Measurements from ENCODE around the gene RAPGEF4.

The RAPGEF4 gene

DNA sequence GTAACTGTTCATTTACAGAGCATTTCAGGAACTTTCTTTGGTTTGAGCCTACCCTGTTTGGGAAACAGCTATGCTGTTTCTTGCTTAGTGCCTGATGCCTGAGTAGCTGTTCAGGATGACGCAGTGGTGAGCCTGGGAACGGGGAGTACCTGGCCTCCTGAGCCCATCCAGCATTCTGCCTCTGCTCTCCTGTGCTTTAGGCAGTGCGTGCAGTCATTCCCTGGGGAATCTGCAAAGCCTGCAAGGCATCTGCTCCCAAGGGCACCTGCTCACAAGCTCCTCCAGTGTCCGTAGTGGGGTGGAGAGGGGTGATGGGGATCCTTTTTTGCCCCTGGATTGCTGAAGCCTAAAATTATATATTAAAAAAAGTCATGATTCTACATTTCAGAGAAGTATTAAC is 68.8 kb downstream of the RAPGEF4 start:
- Histone ChIP-seq H2AFZ (ENCODE audit: low read length, unreplicated experiment) (no peak overlapping the region), H3K27ac (ENCODE audit: low read depth, low read length) (no peak overlapping the region), H3K36me3 (ENCODE audit: insufficient read depth, low read length) (no peaks in the 10 kb centered on the region), H3K4me1 (ENCODE audit: control insufficient read depth, insufficient read depth, low read length, unreplicated experiment) (peaks cover 3% of the 10 kb centered on the region), H3K79me2 (ENCODE audit: control insufficient read depth, insufficient read depth, low read length, unreplicated experiment) (no peaks in the 10 kb centered on the region), H3K4me3 (ENCODE audit: low read depth, low read length) (no peak overlapping the region), H3K27me3 (ENCODE audit: insufficient read depth, low read length) (no peaks in the 10 kb centered on the region)

- Histone ChIP-seq H3K27ac (ENCODE audit: low read depth, low read length) (no peak overlapping the region), H3K4me1 (ENCODE audit: control insufficient read depth, insufficient read depth, low read length, unreplicated experiment) (peaks cover 3% of the 10 kb centered on the region), H3K36me3 (ENCODE audit: insufficient read depth, low read length) (no peaks in the 10 kb centered on the region), H3K27me3 (ENCODE audit: insufficient read depth, low read length) (peaks cover 4% of the 10 kb centered on the region; the same call in 1 of the 2 replicates), H3K4me3 (ENCODE audit: low read depth, low read length) (no peak overlapping the region), H3K79me2 (ENCODE audit: control insufficient read depth, insufficient read depth, low read length, unreplicated experiment) (no peaks in the 10 kb centered on the region), H2AFZ (ENCODE audit: low read length, unreplicated experiment) (peak overlapping the region; percentile 71)
Observed at GRCh38 chr2:172806493-172806892, 70.8 kb downstream of the RAPGEF4 start.

DNA sequence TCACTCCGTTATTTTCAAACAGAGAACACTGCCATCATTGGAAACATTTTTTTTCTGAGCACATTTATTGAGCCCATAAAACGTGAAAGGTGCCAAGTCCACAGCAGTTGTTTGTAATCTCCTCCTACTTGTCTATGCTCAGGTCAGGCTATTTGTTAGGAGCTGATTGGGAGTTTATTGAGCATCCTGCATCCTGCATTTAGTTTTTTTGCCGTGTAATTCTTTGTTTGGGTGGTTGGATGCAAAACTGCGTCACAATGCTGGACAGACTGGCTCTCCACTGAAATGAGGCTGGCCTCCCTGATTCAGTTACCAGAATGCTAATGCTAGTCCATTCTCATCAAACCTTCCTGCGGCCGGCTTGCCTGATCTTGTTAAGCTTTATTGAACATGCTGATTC is 71.4 kb downstream of the RAPGEF4 start:
- H3K79me2 ChIP-seq (ENCODE audit: control insufficient read depth, insufficient read depth, low read length, unreplicated experiment), result no peaks in the 10 kb centered on the region
- no peak overlapping the region for H3K4me3 ChIP-seq (ENCODE audit: low read depth, low read length)
- no peaks in the 10 kb centered on the region for H3K36me3 ChIP-seq (ENCODE audit: insufficient read depth, low read length)
- H3K4me1 ChIP-seq (ENCODE audit: control insufficient read depth, insufficient read depth, low read length, unreplicated experiment), result peaks cover 3% of the 10 kb centered on the region
- H3K27ac ChIP-seq (ENCODE audit: low read depth, low read length), result no peak overlapping the region
- H3K27me3 ChIP-seq (ENCODE audit: insufficient read depth, low read length), result peaks cover 5% of the 10 kb centered on the region
- peak overlapping the region; percentile 71 for H2AFZ ChIP-seq (ENCODE audit: low read length, unreplicated experiment)

GRCh38 chr2:172808156-172808555 is 72.5 kb downstream of the RAPGEF4 start:
- H3K4me3 ChIP-seq (ENCODE audit: low read depth, low read length), result no peak overlapping the region

DNA sequence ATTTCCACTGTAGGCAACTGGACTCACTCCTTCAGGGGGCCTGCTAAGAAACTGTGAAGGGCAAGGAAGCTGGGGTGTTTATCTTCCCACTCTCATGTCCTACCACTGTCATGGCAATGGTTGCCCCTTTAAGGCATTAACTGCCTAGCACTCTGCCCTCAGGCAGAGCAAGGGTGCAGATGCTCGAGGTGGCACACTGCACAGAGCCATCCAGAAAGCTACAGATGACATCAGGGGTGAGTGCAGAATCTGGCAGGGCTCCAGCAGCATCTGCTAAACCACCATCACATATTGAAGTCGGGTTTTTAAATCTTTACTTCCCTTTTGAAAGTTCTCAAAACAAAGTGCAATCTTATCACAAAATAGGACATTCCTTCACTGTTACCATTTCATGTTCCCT is 75.4 kb downstream of the RAPGEF4 start:
- Histone ChIP-seq H3K79me2 (ENCODE audit: control insufficient read depth, insufficient read depth, low read length, unreplicated experiment) (no peaks in the 10 kb centered on the region), H3K27me3 (ENCODE audit: insufficient read depth, low read length) (peaks cover 5% of the 10 kb centered on the region), H3K4me3 (ENCODE audit: low read depth, low read length) (no peak overlapping the region), H3K27ac (ENCODE audit: low read depth, low read length) (no peak overlapping the region), H3K4me1 (ENCODE audit: control insufficient read depth, insufficient read depth, low read length, unreplicated experiment) (peaks cover 3% of the 10 kb centered on the region), H3K36me3 (ENCODE audit: insufficient read depth, low read length) (no peaks in the 10 kb centered on the region), H2AFZ (ENCODE audit: low read length, unreplicated experiment) (no peak overlapping the region)

More at GRCh38 chr2:172808156-172808555, 72.5 kb downstream of the RAPGEF4 start:
- Histone ChIP-seq H2AFZ (ENCODE audit: low read length, unreplicated experiment) (no peak overlapping the region), H3K79me2 (ENCODE audit: control insufficient read depth, insufficient read depth, low read length, unreplicated experiment) (no peaks in the 10 kb centered on the region), H3K27ac (ENCODE audit: low read depth, low read length) (no peak overlapping the region), H3K36me3 (ENCODE audit: insufficient read depth, low read length) (no peaks in the 10 kb centered on the region), H3K27me3 (ENCODE audit: insufficient read depth, low read length) (peaks cover 5% of the 10 kb centered on the region), H3K4me1 (ENCODE audit: control insufficient read depth, insufficient read depth, low read length, unreplicated experiment) (peaks cover 3% of the 10 kb centered on the region)

GRCh38 chr2:172812158-172812744 is 76.6 kb downstream of the RAPGEF4 start:
- Histone ChIP-seq H3K27me3 (ENCODE audit: insufficient read depth, low read length) (peaks cover 5% of the 10 kb centered on the region), H3K4me3 (ENCODE audit: low read depth, low read length) (no peak overlapping the region), H3K27ac (ENCODE audit: low read depth, low read length) (no peak overlapping the region), H2AFZ (ENCODE audit: low read length, unreplicated experiment) (no peak overlapping the region), H3K4me1 (ENCODE audit: control insufficient read depth, insufficient read depth, low read length, unreplicated experiment) (no peaks in the 10 kb centered on the region), H3K36me3 (ENCODE audit: insufficient read depth, low read length) (no peaks in the 10 kb centered on the region), H3K79me2 (ENCODE audit: control insufficient read depth, insufficient read depth, low read length, unreplicated experiment) (no peaks in the 10 kb centered on the region)

GRCh38 chr2:172813314-172813888 is 77.8 kb downstream of the RAPGEF4 start:
- Histone ChIP-seq H2AFZ (ENCODE audit: low read length, unreplicated experiment) (no peak overlapping the region), H3K27ac (ENCODE audit: low read depth, low read length) (no peak overlapping the region), H3K36me3 (ENCODE audit: insufficient read depth, low read length) (no peaks in the 10 kb centered on the region), H3K27me3 (ENCODE audit: insufficient read depth, low read length) (peaks cover 5% of the 10 kb centered on the region), H3K79me2 (ENCODE audit: control insufficient read depth, insufficient read depth, low read length, unreplicated experiment) (no peaks in the 10 kb centered on the region), H3K4me3 (ENCODE audit: low read depth, low read length) (no peak overlapping the region), H3K4me1 (ENCODE audit: control insufficient read depth, insufficient read depth, low read length, unreplicated experiment) (no peaks in the 10 kb centered on the region)

DNA sequence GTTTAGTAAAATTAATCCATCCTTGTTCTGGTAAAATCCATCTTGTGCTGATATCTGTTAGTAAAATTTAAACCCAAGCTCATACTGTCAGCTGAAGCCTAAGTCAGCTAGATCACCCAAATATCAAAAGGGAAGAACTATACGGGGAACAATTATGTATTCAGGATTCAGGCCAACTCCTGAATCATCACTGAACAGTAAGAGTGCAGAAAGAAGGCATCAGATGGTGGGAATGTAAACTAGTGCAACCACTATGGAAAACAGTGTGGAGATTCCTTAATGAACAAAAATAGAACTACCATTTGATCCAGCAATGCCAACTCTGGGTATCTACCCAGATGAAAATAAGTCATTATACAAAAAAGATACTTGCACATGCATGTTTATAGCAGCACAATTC is 81.8 kb downstream of the RAPGEF4 start:
- Histone ChIP-seq H2AFZ (ENCODE audit: low read length, unreplicated experiment) (no peak overlapping the region), H3K27ac (ENCODE audit: low read depth, low read length) (no peak overlapping the region), H3K27me3 (ENCODE audit: insufficient read depth, low read length) (no peaks in the 10 kb centered on the region; the same call in 1 of the 2 replicates), H3K79me2 (ENCODE audit: control insufficient read depth, insufficient read depth, low read length, unreplicated experiment) (no peaks in the 10 kb centered on the region), H3K4me1 (ENCODE audit: control insufficient read depth, insufficient read depth, low read length, unreplicated experiment) (no peaks in the 10 kb centered on the region), H3K36me3 (ENCODE audit: insufficient read depth, low read length) (no peaks in the 10 kb centered on the region), H3K4me3 (ENCODE audit: low read depth, low read length) (no peak overlapping the region)

DNA sequence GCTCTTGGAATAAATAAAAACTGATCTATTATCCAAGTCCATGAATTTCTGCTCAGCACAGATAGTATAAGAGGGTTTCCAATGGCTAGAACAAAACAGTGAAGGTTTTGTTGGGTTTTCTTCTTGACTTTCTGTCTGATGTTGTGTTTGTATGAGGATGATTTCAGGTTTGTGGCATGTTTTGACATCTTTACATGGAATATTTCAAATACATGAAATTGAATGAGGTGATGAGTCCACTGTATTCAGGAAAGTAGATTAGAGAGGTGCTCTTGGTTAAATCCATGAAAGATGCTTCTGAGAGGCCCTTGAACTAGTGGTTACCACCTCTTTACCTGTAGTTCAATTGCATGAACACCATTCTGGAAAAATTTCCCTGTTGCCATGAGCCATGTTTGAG is 84.3 kb downstream of the RAPGEF4 start:
- Histone ChIP-seq H3K79me2 (ENCODE audit: control insufficient read depth, insufficient read depth, low read length, unreplicated experiment) (no peaks in the 10 kb centered on the region), H3K27me3 (ENCODE audit: insufficient read depth, low read length) (no peaks in the 10 kb centered on the region), H3K4me1 (ENCODE audit: control insufficient read depth, insufficient read depth, low read length, unreplicated experiment) (no peaks in the 10 kb centered on the region), H3K36me3 (ENCODE audit: insufficient read depth, low read length) (no peaks in the 10 kb centered on the region), H3K27ac (ENCODE audit: low read depth, low read length) (no peak overlapping the region), H2AFZ (ENCODE audit: low read length, unreplicated experiment) (no peak overlapping the region), H3K4me3 (ENCODE audit: low read depth, low read length) (no peak overlapping the region)

GRCh38 chr2:172821370-172822338 is 86.0 kb downstream of the RAPGEF4 start:
- no peak overlapping the region for H3K4me3 ChIP-seq (ENCODE audit: low read depth, low read length)
- H3K36me3 ChIP-seq (ENCODE audit: insufficient read depth, low read length), result no peaks in the 10 kb centered on the region
- H3K27ac ChIP-seq (ENCODE audit: low read depth, low read length), result no peak overlapping the region
- H3K79me2 ChIP-seq (ENCODE audit: control insufficient read depth, insufficient read depth, low read length, unreplicated experiment), result no peaks in the 10 kb centered on the region
- H3K4me1 ChIP-seq (ENCODE audit: control insufficient read depth, insufficient read depth, low read length, unreplicated experiment), result no peaks in the 10 kb centered on the region
- H3K27me3 ChIP-seq (ENCODE audit: insufficient read depth, low read length), result no peaks in the 10 kb centered on the region
- H2AFZ ChIP-seq (ENCODE audit: low read length, unreplicated experiment), result no peak overlapping the region
